Measurements from ENCODE around the gene RNF113A.
"Not testable (repeated sequence)": the region's sequence is repeated elsewhere in the genome, so short reads cannot be mapped to it uniquely, and the experiment has no call there.

The RNF113A gene

GRCh38 chrX:119895843-119896326, 24.4 kb upstream of the RNF113A start, which contains the start of gene AKAP14:
Gene AKAP14 (plus strand): TSS chrX:119895893. CDS start chrX:119903224, 7,331 bp downstream.
- peak; percentile 78 for ATAC-seq

DNA sequence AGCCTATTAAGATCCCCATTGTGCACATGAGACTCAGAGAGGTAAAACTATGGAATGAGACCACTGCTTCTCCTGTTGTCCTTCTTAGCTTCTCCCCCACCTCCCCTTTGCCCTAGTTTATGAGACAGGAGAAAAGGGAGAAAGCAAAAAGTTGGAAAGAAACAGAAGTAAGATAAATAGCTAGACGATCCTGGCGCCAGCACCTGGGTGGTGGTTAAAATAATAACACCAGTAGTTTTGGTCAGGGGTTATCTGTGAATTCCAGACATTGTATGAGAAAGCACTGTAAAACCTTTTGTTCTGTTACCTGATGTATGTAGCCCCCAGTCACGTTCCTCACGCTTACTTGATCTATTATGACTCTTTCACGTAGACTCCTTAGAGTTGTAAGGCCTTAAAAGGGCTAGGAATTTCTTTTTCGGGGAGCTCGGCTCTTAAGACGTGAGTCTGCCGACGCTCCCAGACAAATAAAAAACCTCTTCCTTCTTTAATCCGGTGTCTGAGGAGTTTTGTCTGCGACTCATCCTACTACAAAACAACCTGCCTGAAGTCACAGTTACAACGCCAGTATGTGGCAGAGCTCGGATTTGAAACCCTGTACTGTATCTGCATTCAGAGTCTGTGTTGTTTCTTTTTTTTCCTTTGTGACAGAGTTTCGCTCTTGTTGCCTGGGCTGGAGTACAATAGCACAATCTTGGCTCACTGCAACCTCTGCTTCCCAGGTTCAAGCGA, 20.6 kb upstream of the RNF113A start:
- ATAC-seq = not testable (repeated sequence)

More at GRCh38 chrX:119895843-119896326, 24.4 kb upstream of the RNF113A start, which contains the start of gene AKAP14:
- TF ChIP-seq, protein P1, sequence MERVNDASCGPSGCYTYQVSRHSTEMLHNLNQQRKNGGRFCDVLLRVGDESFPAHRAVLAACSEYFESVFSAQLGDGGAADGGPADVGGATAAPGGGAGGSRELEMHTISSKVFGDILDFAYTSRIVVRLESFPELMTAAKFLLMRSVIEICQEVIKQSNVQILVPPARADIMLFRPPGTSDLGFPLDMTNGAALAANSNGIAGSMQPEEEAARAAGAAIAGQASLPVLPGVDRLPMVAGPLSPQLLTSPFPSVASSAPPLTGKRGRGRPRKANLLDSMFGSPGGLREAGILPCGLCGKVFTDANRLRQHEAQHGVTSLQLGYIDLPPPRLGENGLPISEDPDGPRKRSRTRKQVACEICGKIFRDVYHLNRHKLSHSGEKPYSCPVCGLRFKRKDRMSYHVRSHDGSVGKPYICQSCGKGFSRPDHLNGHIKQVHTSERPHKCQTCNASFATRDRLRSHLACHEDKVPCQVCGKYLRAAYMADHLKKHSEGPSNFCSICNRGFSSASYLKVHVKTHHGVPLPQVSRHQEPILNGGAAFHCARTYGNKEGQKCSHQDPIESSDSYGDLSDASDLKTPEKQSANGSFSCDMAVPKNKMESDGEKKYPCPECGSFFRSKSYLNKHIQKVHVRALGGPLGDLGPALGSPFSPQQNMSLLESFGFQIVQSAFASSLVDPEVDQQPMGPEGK (CRISPR knock-in tag; IDR thresholded peaks at IDR 0.05; ENCODE audit: borderline replicate concordance) = no peak

DNA sequence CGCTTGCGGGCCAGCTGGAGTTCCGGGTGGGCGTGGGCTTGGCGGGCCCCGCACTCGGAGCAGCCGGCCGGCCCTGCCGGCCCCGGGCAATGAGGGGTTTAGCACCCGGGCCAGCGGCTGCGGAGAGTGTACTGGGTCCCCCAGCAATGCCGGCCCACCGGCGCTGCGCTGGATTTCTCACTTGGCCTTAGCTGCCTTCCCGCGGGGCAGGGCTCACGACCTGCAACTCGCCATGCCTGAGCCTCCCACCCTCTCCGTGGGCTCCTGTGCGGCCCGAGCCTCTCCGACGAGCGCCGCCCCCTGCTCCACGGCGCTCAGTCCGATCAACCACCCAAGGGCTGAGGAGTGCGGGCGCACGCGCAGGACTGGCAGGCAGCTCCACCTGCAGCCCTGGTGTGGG, 19.1 kb upstream of the RNF113A start:
- ATAC-seq = not testable (repeated sequence)

DNA sequence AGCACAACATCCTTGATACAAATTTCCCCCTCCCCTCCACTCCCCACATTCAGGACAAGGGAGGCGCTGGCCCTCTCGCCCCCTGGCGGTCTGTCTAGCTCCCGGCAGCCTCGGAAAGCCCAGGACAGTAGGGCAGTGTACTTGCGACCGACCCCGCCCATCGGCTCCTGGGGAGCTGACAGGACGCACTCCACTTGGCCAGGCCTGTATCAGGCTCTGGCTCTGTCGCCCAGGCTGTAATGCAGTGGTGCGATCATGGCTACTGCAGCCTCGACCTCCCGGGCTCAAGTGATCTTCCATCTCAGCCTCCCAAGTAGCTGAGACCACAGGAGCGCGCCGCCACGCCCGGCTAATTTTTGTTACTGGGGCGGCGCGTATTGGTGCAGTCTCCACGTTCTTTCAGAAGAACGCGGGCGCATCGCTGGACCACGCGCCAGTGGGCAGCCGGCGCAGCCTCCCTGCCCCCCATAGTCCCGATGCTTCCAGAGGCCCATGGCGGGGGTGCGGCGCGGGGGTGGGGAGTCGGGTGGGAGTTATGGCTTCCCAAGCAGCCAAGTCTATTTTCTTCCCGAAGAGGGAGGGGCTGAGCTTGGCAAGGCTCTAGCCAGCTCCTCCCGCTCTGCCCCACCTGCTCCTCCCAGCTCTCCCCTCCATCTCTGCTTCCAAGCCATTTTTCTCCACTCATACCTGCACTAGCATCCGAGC, 16.3 kb upstream of the RNF113A start:
- TF ChIP-seq ZC3H10 (CRISPR knock-in tag; IDR thresholded peaks at IDR 0.05) = no peak
- no peak for TF ChIP-seq POU6F1 (CRISPR knock-in tag; IDR thresholded peaks at IDR 0.05; ENCODE audit: borderline replicate concordance, low read depth)
- no peak for TF ChIP-seq ZFP30 (CRISPR knock-in tag; IDR thresholded peaks at IDR 0.05)
- no peak for TF ChIP-seq ZFP3 (CRISPR knock-in tag; IDR thresholded peaks at IDR 0.05)
- TF ChIP-seq ESRRG (CRISPR knock-in tag; IDR thresholded peaks at IDR 0.05) = no peak
- no peak for TF ChIP-seq BACH2 (CRISPR knock-in tag; IDR thresholded peaks at IDR 0.05; ENCODE audit: borderline replicate concordance)
- no peak for TF ChIP-seq PPARA (CRISPR knock-in tag; IDR thresholded peaks at IDR 0.05; ENCODE audit: borderline replicate concordance)
- peak; percentile 93 for ATAC-seq

DNA sequence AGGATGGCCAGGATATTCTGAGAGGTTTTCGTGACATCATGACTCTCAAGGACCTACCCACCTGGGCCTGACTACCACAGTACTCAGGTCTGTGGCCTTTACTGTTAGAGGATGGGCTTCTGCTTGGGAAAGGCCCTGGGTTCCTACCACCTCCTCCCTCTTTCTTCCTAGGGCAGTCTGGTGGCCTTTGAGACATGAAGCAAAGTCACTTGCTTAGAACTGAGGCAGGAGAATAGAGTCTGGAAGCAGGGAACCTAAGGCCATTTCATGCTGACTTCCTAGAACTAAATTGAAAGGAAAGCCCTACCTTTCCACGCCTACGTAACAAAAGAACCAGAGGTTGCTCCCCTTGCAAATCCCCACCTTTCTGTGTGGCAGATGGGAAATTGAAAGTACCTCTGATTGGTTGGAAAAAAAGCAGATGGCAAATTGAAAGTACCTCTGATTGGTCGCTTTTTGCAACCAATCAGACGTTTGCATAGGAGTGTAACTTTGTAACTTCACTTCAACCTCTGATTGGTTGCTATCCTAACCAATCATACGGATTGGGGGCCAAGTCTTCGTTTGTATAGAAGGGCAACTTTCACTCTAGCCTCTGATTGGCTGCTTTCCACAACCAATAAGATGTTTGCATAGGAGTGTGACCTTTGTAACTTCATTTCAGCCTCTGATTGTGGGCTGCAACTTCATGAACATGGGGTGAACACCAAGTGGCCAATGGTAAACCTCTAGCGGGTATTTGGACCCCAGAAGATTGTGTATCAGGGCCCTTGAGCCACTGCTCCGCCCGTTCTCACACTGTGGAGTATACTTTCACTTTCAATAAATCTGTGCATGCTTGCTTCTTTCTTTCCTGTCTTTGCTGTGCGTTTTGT, 14.3 kb upstream of the RNF113A start:
- peak; percentile 41 for ATAC-seq
- TF ChIP-seq RARB (CRISPR knock-in tag; IDR thresholded peaks at IDR 0.05) (no peak), ZFP30 (CRISPR knock-in tag; IDR thresholded peaks at IDR 0.05) (no peak), SNAI2 (CRISPR knock-in tag; IDR thresholded peaks at IDR 0.05) (no peak), PPARA (CRISPR knock-in tag; IDR thresholded peaks at IDR 0.05; ENCODE audit: borderline replicate concordance) (no peak), ARNTL (CRISPR knock-in tag; IDR thresholded peaks at IDR 0.05; ENCODE audit: borderline replicate concordance, low read depth) (no peak), ZNF565 (CRISPR knock-in tag; conservative IDR thresholded peaks at IDR 0.05; ENCODE audit: low read depth) (no peak), CSDC2 (CRISPR knock-in tag; IDR thresholded peaks at IDR 0.05) (no peak), TOX (CRISPR knock-in tag; IDR thresholded peaks at IDR 0.05; ENCODE audit: borderline replicate concordance) (no peak), TCF4 (CRISPR knock-in tag; IDR thresholded peaks at IDR 0.05; ENCODE audit: borderline replicate concordance) (no peak), BACH2 (CRISPR knock-in tag; IDR thresholded peaks at IDR 0.05; ENCODE audit: borderline replicate concordance) (no peak), ZNF70 (CRISPR knock-in tag; IDR thresholded peaks at IDR 0.05) (no peak), ZC3H10 (CRISPR knock-in tag; IDR thresholded peaks at IDR 0.05) (no peak), ZFP3 (CRISPR knock-in tag; IDR thresholded peaks at IDR 0.05) (no peak), POU6F1 (CRISPR knock-in tag; IDR thresholded peaks at IDR 0.05; ENCODE audit: borderline replicate concordance, low read depth) (no peak), ZNF8 (CRISPR knock-in tag; IDR thresholded peaks at IDR 0.05) (no peak)
- TF ChIP-seq, protein P2, sequence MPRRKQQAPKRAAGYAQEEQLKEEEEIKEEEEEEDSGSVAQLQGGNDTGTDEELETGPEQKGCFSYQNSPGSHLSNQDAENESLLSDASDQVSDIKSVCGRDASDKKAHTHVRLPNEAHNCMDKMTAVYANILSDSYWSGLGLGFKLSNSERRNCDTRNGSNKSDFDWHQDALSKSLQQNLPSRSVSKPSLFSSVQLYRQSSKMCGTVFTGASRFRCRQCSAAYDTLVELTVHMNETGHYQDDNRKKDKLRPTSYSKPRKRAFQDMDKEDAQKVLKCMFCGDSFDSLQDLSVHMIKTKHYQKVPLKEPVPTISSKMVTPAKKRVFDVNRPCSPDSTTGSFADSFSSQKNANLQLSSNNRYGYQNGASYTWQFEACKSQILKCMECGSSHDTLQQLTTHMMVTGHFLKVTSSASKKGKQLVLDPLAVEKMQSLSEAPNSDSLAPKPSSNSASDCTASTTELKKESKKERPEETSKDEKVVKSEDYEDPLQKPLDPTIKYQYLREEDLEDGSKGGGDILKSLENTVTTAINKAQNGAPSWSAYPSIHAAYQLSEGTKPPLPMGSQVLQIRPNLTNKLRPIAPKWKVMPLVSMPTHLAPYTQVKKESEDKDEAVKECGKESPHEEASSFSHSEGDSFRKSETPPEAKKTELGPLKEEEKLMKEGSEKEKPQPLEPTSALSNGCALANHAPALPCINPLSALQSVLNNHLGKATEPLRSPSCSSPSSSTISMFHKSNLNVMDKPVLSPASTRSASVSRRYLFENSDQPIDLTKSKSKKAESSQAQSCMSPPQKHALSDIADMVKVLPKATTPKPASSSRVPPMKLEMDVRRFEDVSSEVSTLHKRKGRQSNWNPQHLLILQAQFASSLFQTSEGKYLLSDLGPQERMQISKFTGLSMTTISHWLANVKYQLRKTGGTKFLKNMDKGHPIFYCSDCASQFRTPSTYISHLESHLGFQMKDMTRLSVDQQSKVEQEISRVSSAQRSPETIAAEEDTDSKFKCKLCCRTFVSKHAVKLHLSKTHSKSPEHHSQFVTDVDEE (CRISPR knock-in tag; IDR thresholded peaks at IDR 0.05) = no peak
- TF ChIP-seq, protein P3, sequence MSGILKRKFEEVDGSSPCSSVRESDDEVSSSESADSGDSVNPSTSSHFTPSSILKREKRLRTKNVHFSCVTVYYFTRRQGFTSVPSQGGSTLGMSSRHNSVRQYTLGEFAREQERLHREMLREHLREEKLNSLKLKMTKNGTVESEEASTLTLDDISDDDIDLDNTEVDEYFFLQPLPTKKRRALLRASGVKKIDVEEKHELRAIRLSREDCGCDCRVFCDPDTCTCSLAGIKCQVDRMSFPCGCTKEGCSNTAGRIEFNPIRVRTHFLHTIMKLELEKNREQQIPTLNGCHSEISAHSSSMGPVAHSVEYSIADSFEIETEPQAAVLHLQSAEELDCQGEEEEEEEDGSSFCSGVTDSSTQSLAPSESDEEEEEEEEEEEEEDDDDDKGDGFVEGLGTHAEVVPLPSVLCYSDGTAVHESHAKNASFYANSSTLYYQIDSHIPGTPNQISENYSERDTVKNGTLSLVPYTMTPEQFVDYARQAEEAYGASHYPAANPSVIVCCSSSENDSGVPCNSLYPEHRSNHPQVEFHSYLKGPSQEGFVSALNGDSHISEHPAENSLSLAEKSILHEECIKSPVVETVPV (CRISPR knock-in tag; IDR thresholded peaks at IDR 0.05) = no peak
- TF ChIP-seq, protein P4, sequence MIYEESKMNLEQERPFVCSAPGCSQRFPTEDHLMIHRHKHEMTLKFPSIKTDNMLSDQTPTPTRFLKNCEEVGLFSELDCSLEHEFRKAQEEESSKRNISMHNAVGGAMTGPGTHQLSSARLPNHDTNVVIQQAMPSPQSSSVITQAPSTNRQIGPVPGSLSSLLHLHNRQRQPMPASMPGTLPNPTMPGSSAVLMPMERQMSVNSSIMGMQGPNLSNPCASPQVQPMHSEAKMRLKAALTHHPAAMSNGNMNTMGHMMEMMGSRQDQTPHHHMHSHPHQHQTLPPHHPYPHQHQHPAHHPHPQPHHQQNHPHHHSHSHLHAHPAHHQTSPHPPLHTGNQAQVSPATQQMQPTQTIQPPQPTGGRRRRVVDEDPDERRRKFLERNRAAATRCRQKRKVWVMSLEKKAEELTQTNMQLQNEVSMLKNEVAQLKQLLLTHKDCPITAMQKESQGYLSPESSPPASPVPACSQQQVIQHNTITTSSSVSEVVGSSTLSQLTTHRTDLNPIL (CRISPR knock-in tag; IDR thresholded peaks at IDR 0.05; ENCODE audit: low read depth) = no peak

Data from SK-N-SH treated with all-trans-retinoic acid at 6 μM for 48 hours (cell line).